Stimulated activated CD4-positive, alpha-beta T cell treated with anti-CD3 and anti-CD28 coated beads, Interleukin-4, amount 100 ng/mL, for 1 hour (primary cell): ENCODE results near the gene TSPAN13.
"Not testable (repeated sequence)": the region's sequence is repeated elsewhere in the genome, so short reads cannot be mapped to it uniquely, and the experiment has no call there.

ENCODE experiments used
- DNase-seq: peaks from one replicate; pipeline ENCODE4 v3.0.0-alpha.2; 2020

TSPAN13 gene

GRCh38 chr7:16741676-16742075, 11.9 kb upstream of the TSPAN13 start:
- no peak for DNase-seq

- no peak for DNase-seq
These were observed 11.0 kb upstream of the TSPAN13 start for GRCh38 chr7:16742547-16742946.

GRCh38 chr7:16743236-16743635, 10.3 kb upstream of the TSPAN13 start:
- no peak for DNase-seq

GRCh38 chr7:16744518-16745250, 8.9 kb upstream of the TSPAN13 start:
- DNase-seq: no peak

GRCh38 chr7:16745645-16746044, 7.9 kb upstream of the TSPAN13 start:
- DNase-seq: no peak

GRCh38 chr7:16747102-16747501, 6.5 kb upstream of the TSPAN13 start:
- DNase-seq: no peak

- DNase-seq: peak; percentile 3
These were observed 639 bp downstream of the TSPAN13 start for GRCh38 chr7:16753932-16754855.

- no peak for DNase-seq
These were observed 1.3 kb downstream of the TSPAN13 start for GRCh38 chr7:16754856-16755317.

- DNase-seq: no peak
These were observed 1.8 kb downstream of the TSPAN13 start for GRCh38 chr7:16755397-16755796.

GRCh38 chr7:16758036-16758435, 4.5 kb downstream of the TSPAN13 start:
- DNase-seq: no peak

- no peak for DNase-seq
These were observed 5.4 kb downstream of the TSPAN13 start for GRCh38 chr7:16758631-16759611.

- no peak for DNase-seq
These were observed 6.3 kb downstream of the TSPAN13 start for GRCh38 chr7:16759840-16760239.

GRCh38 chr7:16762177-16762576, 8.6 kb downstream of the TSPAN13 start:
- DNase-seq: no peak

- DNase-seq: no peak
These were observed 11.4 kb downstream of the TSPAN13 start for GRCh38 chr7:16764942-16765341.

- no peak for DNase-seq
These were observed 11.9 kb downstream of the TSPAN13 start for GRCh38 chr7:16765436-16765859.

GRCh38 chr7:16769994-16770393, 16.4 kb downstream of the TSPAN13 start:
- DNase-seq: not testable (repeated sequence)

GRCh38 chr7:16770657-16771329, 17.2 kb downstream of the TSPAN13 start:
- no peak for DNase-seq

- DNase-seq: no peak
These were observed 19.8 kb downstream of the TSPAN13 start for GRCh38 chr7:16773326-16773725.

GRCh38 chr7:16773884-16774283, 20.3 kb downstream of the TSPAN13 start:
- DNase-seq: no peak

GRCh38 chr7:16774294-16774693, 20.7 kb downstream of the TSPAN13 start:
- no peak for DNase-seq

GRCh38 chr7:16774986-16775385, 21.4 kb downstream of the TSPAN13 start:
- DNase-seq: no peak

GRCh38 chr7:16776053-16776452, 22.5 kb downstream of the TSPAN13 start:
- no peak for DNase-seq
